ENCODE data around the gene MISP3. TPM values are rescaled to one million over a fixed set of nuclear protein-coding genes. Genes with fewer than 3 reads are reported as not detected.

The MISP3 gene
- polyA plus RNA-seq, 5 donors: 1.1 to 3.9 (median 2.2) TPM

DNA sequence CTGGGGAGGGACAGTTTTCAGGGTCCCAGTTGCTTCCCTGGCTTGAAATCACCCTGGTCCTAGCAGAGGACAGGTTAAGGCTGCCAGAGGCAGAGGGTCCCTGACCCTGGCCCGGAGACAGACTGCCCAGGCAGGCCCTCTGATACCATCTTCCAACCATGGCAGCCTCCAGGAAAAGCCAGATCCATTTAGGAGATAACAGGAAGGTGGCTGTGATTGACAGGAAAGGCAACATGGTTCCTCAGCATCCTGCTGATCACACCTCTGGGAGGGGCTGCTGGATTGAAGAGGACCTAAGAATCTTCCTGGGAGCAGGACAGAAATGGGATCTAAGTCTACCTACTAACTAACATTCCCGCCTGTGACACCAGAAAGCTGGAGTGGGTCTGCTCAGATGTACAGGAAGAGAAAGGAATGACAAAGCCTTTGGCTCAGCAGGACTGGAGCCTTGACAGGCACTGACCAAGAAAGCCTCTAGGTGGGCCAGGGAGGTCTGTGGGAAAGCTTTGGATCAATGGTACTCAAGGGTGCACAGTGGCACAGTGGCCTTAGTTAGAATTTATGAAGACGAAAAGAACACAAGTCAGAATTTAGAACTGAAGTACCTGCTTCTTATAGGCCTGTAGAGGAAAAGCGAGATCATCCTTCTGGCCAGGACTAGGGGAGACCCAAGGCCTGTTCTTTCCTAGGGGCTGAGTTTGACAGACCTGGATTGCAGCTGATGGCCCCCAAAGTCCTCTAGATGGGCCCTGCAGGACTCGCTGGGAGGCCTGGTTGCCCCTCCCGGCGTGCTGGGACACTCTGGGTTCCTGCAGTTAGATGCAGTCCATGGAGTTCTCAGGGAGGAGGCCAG, 47.3 kb downstream of the MISP3 start:
- no peak for DNase-seq

DNA sequence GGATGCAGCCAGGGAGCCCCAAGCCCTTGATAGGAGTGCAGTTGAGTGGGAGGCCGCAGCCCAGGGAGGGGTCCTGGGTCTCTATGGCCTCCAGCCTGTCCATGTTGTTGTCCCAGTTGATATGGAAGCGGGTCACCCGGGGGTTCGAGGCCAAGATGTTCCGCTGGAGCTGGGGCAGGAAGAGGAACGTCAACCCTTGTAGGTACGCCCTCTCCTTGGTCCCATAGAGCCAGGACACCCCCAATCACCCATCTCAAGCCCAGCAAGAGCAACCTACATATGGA, 47.9 kb downstream of the MISP3 start:
- DNase-seq: no peak

DNA sequence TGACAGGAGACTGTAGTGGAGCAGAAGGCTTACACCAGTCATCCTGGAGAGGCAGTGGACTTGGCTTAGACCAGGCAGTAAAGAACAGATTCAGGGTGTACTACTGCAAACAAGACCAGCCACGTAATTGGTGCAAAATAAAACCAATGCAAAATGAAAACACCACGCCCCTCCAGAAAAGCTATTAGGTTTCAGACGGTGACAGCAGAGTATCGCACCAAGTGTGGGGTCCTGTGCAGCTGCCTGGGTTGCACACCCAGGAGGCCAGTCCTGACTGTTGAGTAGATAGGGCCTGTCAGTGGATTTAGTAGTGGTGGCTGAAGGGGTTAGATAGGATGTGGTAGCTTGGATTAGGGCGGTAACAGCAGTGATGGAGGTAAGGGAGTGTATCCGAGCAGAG, 50.3 kb downstream of the MISP3 start:
- no peak for DNase-seq

Other genes starting within 250 kb of the MISP3 start
- 1 to 10 TPM; 1.2 to 4.0 (median 2.1) TPM for gene NANOS3, start 195.7 kb upstream of the MISP3 start, polyA plus RNA-seq (ENCODE audit: insufficient read depth in 1 of 5, insufficient read length in 5 of 5, low replicate concordance in 1 of 5)
- 1 to 10 TPM; 6.5 to 9.8 (median 7.7) TPM for gene BRME1, start 166.7 kb upstream of the MISP3 start, polyA plus RNA-seq (ENCODE audit: insufficient read depth in 1 of 5, insufficient read length in 5 of 5, low replicate concordance in 1 of 5)
- 10 to 100 TPM; 19.8 to 35.5 (median 28.8) TPM for gene CC2D1A, start 166.6 kb upstream of the MISP3 start, polyA plus RNA-seq (ENCODE audit: insufficient read depth in 1 of 5, insufficient read length in 5 of 5, low replicate concordance in 1 of 5)
- gene PODNL1, start 134.4 kb upstream of the MISP3 start, polyA plus RNA-seq (ENCODE audit: insufficient read depth in 1 of 5, insufficient read length in 5 of 5, low replicate concordance in 1 of 5): 1 to 10 TPM; 1.2 to 2.3 (median 1.7) TPM
- gene DCAF15, start 120.3 kb upstream of the MISP3 start, polyA plus RNA-seq (ENCODE audit: insufficient read depth in 1 of 5, insufficient read length in 5 of 5, low replicate concordance in 1 of 5): 10 to 100 TPM; 25.0 to 39.7 (median 29.0) TPM
- 10 to 100 TPM in 3 of 5 donors, 1 to 10 TPM in 2; 7.4 to 15.1 (median 10.7) TPM for gene RFX1, start 66.5 kb upstream of the MISP3 start, polyA plus RNA-seq (ENCODE audit: insufficient read depth in 1 of 5, insufficient read length in 5 of 5, low replicate concordance in 1 of 5)
- gene RLN3, start 44.6 kb upstream of the MISP3 start, polyA plus RNA-seq (ENCODE audit: insufficient read depth in 1 of 5, insufficient read length in 5 of 5, low replicate concordance in 1 of 5): not detected
- 10 to 100 TPM in 1 of 5 donors, 1 to 10 TPM in 4; 6.1 to 11.6 (median 6.7) TPM for gene IL27RA, start 41.0 kb upstream of the MISP3 start, polyA plus RNA-seq (ENCODE audit: insufficient read depth in 1 of 5, insufficient read length in 5 of 5, low replicate concordance in 1 of 5)
- 10 to 100 TPM; 12.5 to 26.5 (median 22.0) TPM for gene PALM3, start 10.7 kb upstream of the MISP3 start, polyA plus RNA-seq (ENCODE audit: insufficient read depth in 1 of 5, insufficient read length in 5 of 5, low replicate concordance in 1 of 5)
- under 1 TPM in 4 of 5 donors, not detected in 1; 0.10 to 0.19 (median 0.13) TPM for gene C19orf67, start 13.0 kb downstream of the MISP3 start, polyA plus RNA-seq (ENCODE audit: insufficient read depth in 1 of 5, insufficient read length in 5 of 5, low replicate concordance in 1 of 5)
- gene SAMD1, start 18.0 kb downstream of the MISP3 start, polyA plus RNA-seq (ENCODE audit: insufficient read depth in 1 of 5, insufficient read length in 5 of 5, low replicate concordance in 1 of 5): 10 to 100 TPM; 37.3 to 73.6 (median 49.7) TPM
- gene PRKACA, start 45.0 kb downstream of the MISP3 start, polyA plus RNA-seq (ENCODE audit: insufficient read depth in 1 of 5, insufficient read length in 5 of 5, low replicate concordance in 1 of 5): 100 to 1,000 TPM in 2 of 5 donors, 10 to 100 TPM in 3; 70.2 to 122 (median 80.9) TPM
- 10 to 100 TPM; 14.6 to 25.7 (median 19.6) TPM for gene ASF1B, start 63.8 kb downstream of the MISP3 start, polyA plus RNA-seq (ENCODE audit: insufficient read depth in 1 of 5, insufficient read length in 5 of 5, low replicate concordance in 1 of 5)
- gene ADGRL1, start 133.4 kb downstream of the MISP3 start, polyA plus RNA-seq (ENCODE audit: insufficient read depth in 1 of 5, insufficient read length in 5 of 5, low replicate concordance in 1 of 5): 10 to 100 TPM; 26.0 to 44.9 (median 32.7) TPM